GM18873 (cell line): ENCODE results near the gene LRMDA.

Source experiments
- ATAC-seq: cut with Tn5 transposase; IDR thresholded peaks from one replicate; pipeline ENCODE4 v1.9.1; 2021; ENCODE audit warnings: mild to moderate bottlenecking, moderate library complexity, moderate number of reproducible peaks; ENCODE audit not compliant: unreplicated experiment, low FRiP score

LRMDA gene

DNA sequence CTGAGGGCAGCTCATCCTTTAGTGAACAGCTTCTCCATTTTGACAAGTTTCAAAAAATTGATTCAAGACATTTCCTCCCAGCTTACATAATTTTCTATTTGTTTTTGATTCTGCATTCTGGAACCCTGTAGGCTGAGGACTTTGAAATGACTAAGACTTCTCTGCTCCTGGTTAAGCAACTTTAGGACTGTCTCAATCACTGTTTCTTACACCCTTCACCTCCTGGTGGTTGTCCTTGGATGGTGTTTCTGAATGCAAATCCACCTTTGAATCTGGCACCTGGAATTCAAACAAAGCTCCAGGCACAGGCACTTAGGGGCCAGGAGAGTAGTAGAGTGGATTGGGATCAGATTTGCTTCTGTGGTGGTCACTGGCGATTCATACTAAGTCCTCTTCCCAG, 595.5 kb downstream of the LRMDA start:
- no peak for ATAC-seq

- ATAC-seq: no peak
These were observed 598.4 kb downstream of the LRMDA start for GRCh38 chr10:76029782-76030181.

DNA sequence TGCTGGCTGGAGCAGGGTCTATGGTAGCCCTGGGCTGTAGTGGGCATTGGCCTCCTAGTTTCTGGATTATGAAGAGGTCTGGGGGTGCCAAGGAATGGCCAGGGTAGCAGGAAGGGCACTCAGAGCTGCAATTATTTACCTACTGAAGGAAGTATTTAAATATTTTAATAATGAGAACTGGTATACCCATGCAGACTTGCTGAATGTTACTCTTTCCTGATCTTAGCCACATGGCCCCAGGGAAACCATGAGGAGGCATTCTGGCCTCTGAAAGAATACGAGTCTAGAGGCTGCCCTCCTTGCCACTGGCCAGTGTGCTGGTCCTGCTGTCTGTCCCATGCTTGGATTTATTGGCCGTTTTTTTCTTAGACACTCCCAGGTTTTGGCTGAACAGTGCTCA, 599.7 kb downstream of the LRMDA start:
- no peak for ATAC-seq

GRCh38 chr10:76031769-76032699, 600.6 kb downstream of the LRMDA start:
- no peak for ATAC-seq

DNA sequence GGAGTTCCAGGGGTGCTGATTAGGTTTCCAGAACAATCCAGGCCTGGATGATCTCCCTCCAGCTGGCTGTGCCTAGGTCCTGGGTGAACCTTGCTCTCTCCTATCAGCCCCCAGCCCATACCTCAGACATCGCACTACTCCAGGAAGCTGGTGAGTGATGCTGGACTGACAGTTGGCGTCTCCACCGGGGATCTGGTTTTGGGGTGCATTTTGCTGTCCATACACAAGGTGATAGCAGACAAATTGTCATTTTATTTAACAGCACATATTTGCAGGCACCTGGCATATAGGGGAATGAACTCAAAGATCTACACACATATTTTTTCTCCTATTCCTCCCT, 601.2 kb downstream of the LRMDA start:
- ATAC-seq: no peak

GRCh38 chr10:76033457-76034196, 602.2 kb downstream of the LRMDA start:
- no peak for ATAC-seq

- no peak for ATAC-seq
These were observed 603.2 kb downstream of the LRMDA start for GRCh38 chr10:76034353-76035205.

DNA sequence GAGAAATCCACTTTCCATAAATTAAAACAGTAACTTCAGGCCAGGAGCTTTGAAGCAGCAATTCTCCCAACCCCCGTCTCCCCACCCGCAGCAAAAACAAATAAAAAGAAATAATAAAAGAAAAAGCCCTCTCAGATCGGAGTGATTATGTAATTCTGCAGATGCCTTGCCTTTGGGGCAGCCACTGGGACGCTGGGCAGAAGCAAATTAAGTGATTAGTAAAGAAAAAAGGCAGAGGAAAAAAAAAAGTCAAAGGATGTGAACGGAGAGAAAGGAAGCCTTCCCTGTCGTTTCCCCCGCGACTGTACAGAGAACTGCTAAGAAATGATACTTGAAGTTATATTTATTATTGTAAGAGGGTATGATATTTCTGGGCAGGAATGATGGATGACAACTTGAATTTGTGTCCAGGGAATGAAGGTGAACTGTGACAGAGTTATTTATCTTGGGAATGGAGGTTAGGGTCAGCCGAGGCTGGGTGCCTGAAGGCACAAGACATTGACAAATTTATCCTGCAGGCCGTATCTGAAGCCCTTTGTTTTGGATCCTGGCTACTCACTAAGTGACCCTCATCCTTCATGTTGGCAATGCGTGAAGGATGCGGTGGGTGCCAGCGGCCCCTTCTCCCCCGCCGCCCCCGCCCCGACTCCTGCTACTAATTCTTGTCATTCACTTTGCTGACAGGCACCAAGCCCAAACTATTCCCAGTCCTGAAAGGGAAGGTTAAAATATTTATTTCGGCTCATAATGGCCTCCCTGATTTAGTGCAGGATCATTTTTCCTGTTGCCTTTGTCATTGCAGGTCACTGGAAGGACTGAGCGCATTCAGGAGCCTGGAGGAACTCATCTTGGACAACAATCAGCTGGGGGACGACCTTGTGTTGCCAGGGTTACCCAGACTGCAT, 604.0 kb downstream of the LRMDA start:
- no peak for ATAC-seq

GRCh38 chr10:76036111-76036940, 604.9 kb downstream of the LRMDA start:
- ATAC-seq: no peak

DNA sequence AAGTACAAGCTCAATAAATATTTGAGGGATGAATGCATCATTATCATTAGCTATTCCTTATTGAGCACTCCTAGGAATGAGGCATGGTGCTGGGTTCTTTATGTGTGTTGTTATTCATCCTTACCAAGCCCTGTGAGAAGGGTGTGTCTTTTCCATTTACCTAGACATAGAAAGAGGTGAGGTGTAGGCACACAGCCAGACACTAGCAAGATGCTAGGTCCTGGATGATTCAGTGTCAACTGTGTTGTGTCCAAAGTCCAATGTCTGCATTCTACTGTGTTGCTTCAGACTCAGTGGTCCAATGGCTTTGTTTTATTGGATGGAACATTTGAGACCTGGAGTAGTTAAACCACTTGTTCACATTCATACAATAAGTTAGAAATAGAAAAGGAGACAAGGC, 605.5 kb downstream of the LRMDA start:
- no peak for ATAC-seq

- no peak for ATAC-seq
These were observed 606.2 kb downstream of the LRMDA start for GRCh38 chr10:76037531-76038155.

DNA sequence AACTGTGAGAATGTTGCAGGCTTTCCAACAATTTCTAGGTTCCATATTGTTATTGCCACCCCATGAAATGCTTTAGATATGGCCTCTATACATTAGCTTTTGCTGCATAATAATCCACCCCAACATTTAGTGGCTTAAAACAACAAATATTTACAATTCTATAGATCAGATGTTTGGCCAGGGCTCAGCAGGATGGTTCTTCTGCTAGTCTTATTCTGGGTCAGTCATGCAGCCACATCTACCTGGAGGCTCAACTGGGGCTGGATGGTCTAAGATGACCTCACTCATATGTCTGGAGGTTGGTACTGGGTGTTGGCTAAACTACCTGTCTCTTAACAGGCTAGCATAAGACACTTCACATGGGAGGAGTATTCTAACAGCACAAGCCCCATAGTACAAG, 607.3 kb downstream of the LRMDA start:
- no peak for ATAC-seq

- no peak for ATAC-seq
These were observed 608.8 kb downstream of the LRMDA start for GRCh38 chr10:76040107-76040829.

GRCh38 chr10:76040830-76041220, 609.4 kb downstream of the LRMDA start:
- ATAC-seq: no peak

DNA sequence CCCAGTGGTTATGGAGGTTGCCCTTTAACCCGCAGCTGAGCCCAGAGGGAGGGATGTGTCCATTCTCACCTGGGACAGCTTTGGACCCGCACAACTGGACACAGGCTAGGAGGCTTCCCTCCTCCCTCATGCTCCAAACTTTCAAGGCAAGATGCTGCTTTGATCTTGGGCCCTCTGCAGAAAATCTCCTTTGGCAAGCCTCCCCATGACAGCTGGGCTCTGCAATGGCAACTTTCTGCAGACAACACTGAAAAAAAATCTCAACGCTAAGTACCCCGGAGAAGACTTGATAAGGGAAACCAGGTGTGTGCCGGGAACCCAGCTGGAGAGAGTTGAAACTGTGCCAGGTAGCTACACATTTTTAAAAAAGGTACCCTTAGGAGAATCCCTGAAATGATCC, 610.1 kb downstream of the LRMDA start:
- ATAC-seq: no peak

GRCh38 chr10:76043261-76043660, 611.8 kb downstream of the LRMDA start:
- no peak for ATAC-seq

GRCh38 chr10:76044751-76045150, 613.3 kb downstream of the LRMDA start:
- no peak for ATAC-seq

GRCh38 chr10:76045174-76045573, 613.8 kb downstream of the LRMDA start:
- ATAC-seq: no peak
